ENCODE results near the gene NLRP3.
"Not testable (repeated sequence)": the region's sequence is repeated elsewhere in the genome, so short reads cannot be mapped to it uniquely, and the experiment has no call there.

Gene NLRP3

DNA sequence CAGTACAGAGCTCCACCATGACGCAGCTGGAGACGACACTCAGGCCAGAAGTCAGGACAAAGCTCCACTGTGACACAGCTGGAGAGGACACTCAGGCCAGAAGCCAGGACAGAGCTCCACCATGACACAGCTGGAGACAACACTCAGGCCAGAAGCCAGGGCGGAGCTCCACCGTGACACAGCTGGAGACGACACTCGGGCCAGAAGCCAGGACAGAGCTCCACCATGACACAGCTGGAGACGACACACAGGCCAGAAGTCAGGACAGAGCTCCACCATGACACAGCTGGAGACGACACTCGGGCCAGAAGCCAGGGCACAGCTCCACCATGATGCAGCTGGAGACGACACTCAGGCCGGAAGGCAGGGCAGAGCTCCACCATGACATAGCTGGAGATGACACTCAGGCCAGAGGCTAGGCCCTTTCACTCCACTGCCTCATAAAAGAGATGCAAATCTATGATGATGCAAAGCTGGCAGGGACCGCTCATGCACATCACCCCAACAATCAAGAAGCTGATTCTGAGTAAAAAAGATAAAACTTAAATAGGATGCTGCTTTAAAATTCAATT is 55.6 kb downstream of the NLRP3 start:
- DNase-seq: no peak

DNA sequence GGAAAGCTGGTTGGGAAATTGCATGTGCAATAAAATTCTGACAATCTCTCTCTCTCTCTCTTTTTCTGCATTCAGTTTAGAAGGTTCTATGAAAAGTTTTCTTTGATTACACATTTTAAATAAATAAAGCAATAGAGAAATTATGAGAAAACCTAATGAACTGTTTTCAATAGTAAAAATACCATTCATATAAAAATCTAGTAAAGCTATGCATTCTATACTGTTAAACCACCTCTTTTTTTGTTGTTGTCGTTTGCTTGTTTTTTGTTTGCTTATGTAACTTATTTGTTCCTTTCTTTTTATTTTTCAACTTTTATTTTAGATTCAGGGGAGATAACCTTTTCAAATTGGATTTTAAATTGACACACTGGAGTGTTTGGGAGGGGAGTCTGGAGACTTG is 56.1 kb downstream of the NLRP3 start:
- DNase-seq: no peak

DNA sequence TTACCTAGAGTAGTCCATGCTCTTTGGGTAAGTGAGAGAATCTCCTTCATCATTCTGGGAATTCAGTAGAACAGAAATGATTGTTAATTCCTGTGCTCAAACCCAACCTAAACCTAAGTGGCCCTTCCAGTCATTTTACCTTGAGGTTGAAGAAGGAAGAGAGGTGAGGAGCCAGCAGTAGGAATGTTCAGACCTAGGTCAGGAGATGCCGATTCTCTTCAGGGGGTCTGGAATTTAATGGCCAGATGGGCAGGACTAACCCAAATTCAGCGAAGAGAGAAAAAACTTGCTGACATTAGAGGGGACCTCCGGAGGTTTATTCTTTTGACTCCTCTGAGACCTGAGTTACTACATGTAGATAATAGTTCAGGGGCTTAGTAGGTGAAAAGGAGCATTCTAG is 58.4 kb downstream of the NLRP3 start:
- no peak for DNase-seq

DNA sequence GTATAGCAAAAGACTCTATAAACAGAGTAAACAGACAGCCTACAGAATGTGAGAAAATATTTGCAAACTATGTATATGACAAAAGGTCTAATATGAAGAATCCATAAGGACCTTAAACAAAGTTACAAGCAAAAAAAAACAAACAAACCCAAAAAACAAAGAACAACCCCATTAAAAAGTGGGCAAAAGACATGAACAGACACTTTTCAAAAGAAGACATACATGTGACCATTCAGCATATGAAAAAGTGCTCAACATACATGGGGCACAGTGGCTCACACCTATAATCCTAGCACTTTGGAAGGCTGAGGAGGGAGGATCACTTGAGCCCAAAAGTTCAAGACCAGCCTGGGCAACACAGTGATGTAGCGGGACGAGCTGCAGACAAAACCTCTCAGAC is 59.8 kb downstream of the NLRP3 start:
- no peak for DNase-seq

DNA sequence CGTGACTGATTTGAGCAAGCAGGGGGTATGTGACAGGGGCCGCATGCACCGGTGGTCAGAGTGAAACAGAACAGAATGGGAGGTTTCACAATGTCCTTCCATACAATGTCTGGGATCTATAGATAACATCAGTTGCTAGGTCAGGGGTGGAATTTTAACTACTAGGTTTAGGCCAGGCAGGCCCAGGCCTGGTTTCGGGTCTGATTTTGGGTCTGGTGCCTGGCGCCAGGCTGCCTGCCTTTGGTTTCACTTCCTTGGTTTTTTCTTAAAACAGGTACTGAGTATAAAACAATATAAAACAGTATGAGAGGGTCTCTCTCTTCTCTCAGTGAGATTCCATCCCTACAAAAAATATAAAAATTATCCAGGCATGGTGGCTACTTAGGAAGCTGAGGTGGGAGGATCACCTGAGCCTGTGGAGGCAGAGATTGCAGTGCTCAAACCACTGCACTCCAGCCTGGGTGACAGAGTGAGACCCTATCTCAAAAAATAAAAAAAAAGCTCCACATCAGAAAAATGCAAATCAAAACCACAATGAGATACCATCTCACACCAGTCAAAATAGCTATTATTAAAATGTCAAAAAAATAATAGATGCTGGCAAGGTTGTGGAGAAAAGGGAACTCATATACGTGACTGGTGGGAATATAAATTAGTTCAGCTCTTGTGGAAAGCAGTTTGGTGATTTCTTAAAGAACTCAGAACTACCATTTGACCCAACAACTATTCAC is 60.5 kb downstream of the NLRP3 start:
- not testable (repeated sequence) for DNase-seq

DNA sequence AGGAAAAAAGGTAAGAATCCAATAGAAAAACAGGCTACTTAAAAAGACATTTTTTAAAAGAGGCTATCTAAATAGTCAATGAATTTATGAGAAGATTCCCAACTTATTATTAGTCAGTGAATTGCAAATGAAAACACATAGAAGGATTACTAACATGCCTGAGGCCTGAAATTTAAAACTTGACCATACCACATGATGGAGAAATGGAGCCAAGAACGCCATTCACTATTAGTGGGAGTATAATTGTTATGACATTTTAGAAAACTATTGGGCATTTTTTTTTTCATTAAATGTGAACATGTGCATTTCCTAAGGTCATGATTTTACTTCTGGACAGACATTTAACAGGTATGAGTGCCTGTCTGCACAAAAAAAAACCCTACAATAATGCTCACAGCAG is 66.8 kb downstream of the NLRP3 start:
- DNase-seq: no peak

DNA sequence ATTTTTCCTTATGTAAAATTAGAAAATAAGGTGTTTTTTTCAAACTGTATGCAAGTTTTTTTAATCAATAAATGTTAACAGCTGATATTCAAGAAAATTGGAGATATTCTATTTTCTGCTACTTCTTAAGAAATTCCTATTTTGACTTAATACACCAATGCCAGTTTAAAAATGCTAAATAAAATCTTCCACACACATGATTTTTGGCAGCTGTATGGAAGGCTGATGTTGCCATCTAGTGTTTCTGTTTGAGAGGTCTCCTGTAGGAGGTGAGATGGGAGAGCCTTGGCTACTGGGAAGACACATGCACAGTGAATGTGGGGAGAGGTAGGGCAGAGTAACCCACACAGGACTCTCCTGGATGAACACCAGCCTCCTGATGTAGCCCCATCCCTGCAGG is 71.1 kb downstream of the NLRP3 start:
- peak; percentile 67 to 84 (median 80) for DNase-seq

DNA sequence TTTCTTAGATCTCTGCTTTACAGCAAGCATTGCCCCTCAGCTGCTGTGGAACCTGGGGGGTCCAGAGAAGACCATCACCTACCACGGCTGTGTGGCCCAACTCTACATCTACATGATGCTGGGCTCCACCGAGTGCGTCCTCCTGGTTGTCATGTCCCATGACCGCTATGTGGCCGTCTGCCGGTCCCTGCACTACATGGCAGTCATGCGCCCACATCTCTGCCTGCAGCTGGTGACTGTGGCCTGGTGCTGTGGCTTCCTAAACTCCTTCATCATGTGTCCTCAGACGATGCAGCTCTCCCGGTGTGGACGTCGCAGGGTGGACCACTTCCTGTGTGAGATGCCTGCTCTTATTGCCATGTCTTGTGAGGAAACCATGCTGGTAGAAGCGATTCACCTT is 75.4 kb downstream of the NLRP3 start:
- no peak for DNase-seq

DNA sequence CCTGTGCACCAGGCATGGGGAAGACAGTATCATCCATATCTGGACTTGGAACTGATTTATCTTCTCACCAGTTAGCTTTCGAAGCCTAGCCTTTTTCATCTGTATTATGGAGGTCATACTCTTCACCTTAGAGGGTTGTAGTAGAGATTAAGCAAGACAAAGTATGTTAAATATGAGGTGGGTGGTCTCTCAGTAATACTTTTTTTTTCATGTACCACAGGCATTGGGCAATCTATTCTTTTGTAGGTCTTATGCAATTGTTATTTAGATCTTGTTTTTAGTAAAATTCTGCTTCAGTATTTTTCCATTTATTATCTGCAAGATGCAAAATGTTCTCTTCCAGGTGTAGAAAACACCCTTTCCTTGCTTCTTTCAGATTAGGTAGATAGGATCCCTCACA is 77.1 kb downstream of the NLRP3 start:
- no peak for DNase-seq

DNA sequence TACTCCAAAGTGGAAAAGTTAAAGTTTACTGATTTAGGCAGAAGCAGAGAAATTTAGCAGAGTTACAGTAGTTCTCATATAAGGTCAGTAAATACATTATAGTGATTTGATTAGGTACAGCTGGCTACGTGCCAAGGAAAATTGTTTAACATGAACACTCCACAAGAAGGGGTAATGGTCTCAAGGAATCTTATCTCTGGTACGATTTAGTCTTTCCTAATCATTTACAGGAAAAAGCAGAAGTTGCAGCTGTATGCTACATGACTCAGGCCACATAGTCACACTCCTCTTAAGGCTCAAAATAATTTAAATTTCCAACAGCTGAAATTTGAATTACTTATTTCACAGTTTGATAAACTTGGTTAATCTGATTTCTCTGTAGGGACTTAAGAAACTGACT is 78.8 kb downstream of the NLRP3 start:
- peak; percentile 55 to 85 (median 82) for DNase-seq

DNA sequence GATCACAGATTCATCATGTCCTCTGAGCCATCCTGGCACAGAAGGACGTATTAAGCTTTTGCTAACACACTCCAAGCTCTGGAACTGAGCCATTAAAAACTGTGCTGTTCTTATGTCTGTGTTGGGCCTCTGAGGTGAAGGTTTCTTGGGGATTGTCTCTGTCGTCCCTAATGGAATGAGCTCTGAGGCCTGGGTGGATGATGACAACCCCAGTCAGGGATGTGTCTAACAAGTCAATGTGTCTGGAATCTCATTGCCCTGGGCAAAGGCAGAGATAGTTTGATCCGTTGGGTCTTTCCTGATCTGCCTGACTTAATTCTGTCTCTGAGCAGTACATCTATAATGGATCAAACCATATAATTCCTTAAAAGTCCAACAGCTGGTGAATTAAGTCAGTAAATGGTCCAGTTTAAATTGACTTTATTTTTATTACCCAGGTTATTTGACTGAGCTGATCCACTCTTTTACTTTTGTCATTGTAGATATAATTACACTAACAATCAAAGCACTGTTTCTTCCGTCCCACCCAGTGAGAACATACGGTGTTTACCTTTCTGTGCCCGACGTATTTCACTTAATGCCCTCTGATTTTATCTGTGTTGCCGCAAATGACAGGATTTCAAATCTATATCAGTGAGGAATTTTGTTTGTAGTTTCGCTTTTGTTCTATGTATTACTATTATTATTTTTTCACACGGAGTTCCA is 80.8 kb downstream of the NLRP3 start:
- no peak for DNase-seq
